ENCODE measurements around the gene TENM4. TPM values are rescaled to one million over a fixed set of nuclear protein-coding genes. Genes with fewer than 3 reads are reported as not detected.

The TENM4 gene
- total RNA-seq, 2 donors from 2014 or later = 68.2 to 130 TPM

GRCh38 chr11:79185351-79185750 lies 255.5 kb downstream of the TENM4 start:
- WGBS, 2 experiments (ENCODE audit: insufficient coverage in 1 of 2, insufficient read length in 1 of 2) = 83 to 100% methylated on average over 1 of the region's 1 CpG
- H3K27ac ChIP-seq (ENCODE audit: low read depth, low read length) = no peak overlapping the region
- no peaks in the 10 kb centered on the region for H3K27me3 ChIP-seq (ENCODE audit: control insufficient read depth, insufficient read depth, low read length, poor library complexity, severe bottlenecking)
- no peak overlapping the region for H3K9ac ChIP-seq (ENCODE audit: extremely low read depth, low read length, poor library complexity, severe bottlenecking)
- H3K4me3 ChIP-seq (ENCODE audit: low read length) = no peak overlapping the region
- H3K9me3 Mint-ChIP-seq = peaks cover 2% of the 10 kb centered on the region
- peaks cover 16% of the 10 kb centered on the region for H3K9me3 ChIP-seq (ENCODE audit: control insufficient read depth, low read length)
- peaks cover 3% of the 10 kb centered on the region for H3K4me1 Mint-ChIP-seq
- no peaks in the 10 kb centered on the region for H3K27me3 Mint-ChIP-seq (ENCODE audit: insufficient read depth)
- no peak for DNase-seq
- no peak overlapping the region for H3K4me3 Mint-ChIP-seq
- H3K4me1 ChIP-seq (ENCODE audit: control insufficient read depth, insufficient read depth, low read length) = no peaks in the 10 kb centered on the region
- no peaks in the 10 kb centered on the region for H3K36me3 ChIP-seq (ENCODE audit: control insufficient read depth, insufficient read depth, low read length)
- H3K36me3 Mint-ChIP-seq (ENCODE audit: low read depth) = peaks cover 30% of the 10 kb centered on the region
- TF ChIP-seq CTCF (conservative IDR thresholded peaks at IDR 0.05) = no peak
- H3K27ac Mint-ChIP-seq = no peak overlapping the region

- H3K36me3 ChIP-seq (ENCODE audit: control insufficient read depth, insufficient read depth, low read length) = no peaks in the 10 kb centered on the region
Observed at GRCh38 chr11:79184285-79184684, 256.5 kb downstream of the TENM4 start.

GRCh38 chr11:79182794-79183193 lies 258.0 kb downstream of the TENM4 start:
- Histone ChIP-seq H3K36me3 (ENCODE audit: control insufficient read depth, insufficient read depth, low read length) (no peaks in the 10 kb centered on the region), H3K4me1 (ENCODE audit: control insufficient read depth, insufficient read depth, low read length) (no peaks in the 10 kb centered on the region), H3K4me3 (ENCODE audit: low read length) (no peak overlapping the region), H3K27ac (ENCODE audit: low read depth, low read length) (no peak overlapping the region), H3K27me3 (ENCODE audit: control insufficient read depth, insufficient read depth, low read length, poor library complexity, severe bottlenecking) (no peaks in the 10 kb centered on the region), H3K9me3 (ENCODE audit: control insufficient read depth, low read length) (peaks cover 6% of the 10 kb centered on the region), H3K9ac (ENCODE audit: extremely low read depth, low read length, poor library complexity, severe bottlenecking) (no peak overlapping the region)
- WGBS, 2 experiments (ENCODE audit: insufficient coverage in 1 of 2, insufficient read length in 1 of 2) = 88% methylated on average over 1 of the region's 1 CpG; no CpG with 5 or more reads in 1 of the 2 experiments
- TF ChIP-seq CTCF (conservative IDR thresholded peaks at IDR 0.05) = no peak
- no peak for DNase-seq
- H3K27ac Mint-ChIP-seq = no peak overlapping the region
- no peaks in the 10 kb centered on the region for H3K9me3 Mint-ChIP-seq
- H3K4me3 Mint-ChIP-seq = no peak overlapping the region
- H3K27me3 Mint-ChIP-seq (ENCODE audit: insufficient read depth) = no peaks in the 10 kb centered on the region
- H3K36me3 Mint-ChIP-seq (ENCODE audit: low read depth) = peaks cover 4% of the 10 kb centered on the region
- peaks cover 3% of the 10 kb centered on the region for H3K4me1 Mint-ChIP-seq

More at GRCh38 chr11:79184285-79184684, 256.5 kb downstream of the TENM4 start:
- WGBS, 2 experiments (ENCODE audit: insufficient coverage in 1 of 2, insufficient read length in 1 of 2) = 76 to 95% methylated on average over 3 to 4 of the region's 4 CpGs
- Histone ChIP-seq H3K27me3 (ENCODE audit: control insufficient read depth, insufficient read depth, low read length, poor library complexity, severe bottlenecking) (no peaks in the 10 kb centered on the region), H3K4me1 (ENCODE audit: control insufficient read depth, insufficient read depth, low read length) (no peaks in the 10 kb centered on the region), H3K27ac (ENCODE audit: low read depth, low read length) (no peak overlapping the region), H3K9me3 (ENCODE audit: control insufficient read depth, low read length) (peaks cover 16% of the 10 kb centered on the region), H3K9ac (ENCODE audit: extremely low read depth, low read length, poor library complexity, severe bottlenecking) (no peak overlapping the region), H3K4me3 (ENCODE audit: low read length) (no peak overlapping the region)
- no peak for TF ChIP-seq CTCF (conservative IDR thresholded peaks at IDR 0.05)
- H3K36me3 Mint-ChIP-seq (ENCODE audit: low read depth) = peaks cover 19% of the 10 kb centered on the region
- no peaks in the 10 kb centered on the region for H3K9me3 Mint-ChIP-seq
- H3K4me1 Mint-ChIP-seq = peaks cover 3% of the 10 kb centered on the region
- DNase-seq = no peak
- no peaks in the 10 kb centered on the region for H3K27me3 Mint-ChIP-seq (ENCODE audit: insufficient read depth)
- H3K27ac Mint-ChIP-seq = no peak overlapping the region
- no peak overlapping the region for H3K4me3 Mint-ChIP-seq

Measured in endodermal cell (in vitro differentiated cells).